ENCODE results near the gene SDK2.

The SDK2 gene

GRCh38 chr17:73592501-73592961, 51.7 kb downstream of the SDK2 start:
- H3K4me3 ChIP-seq (ENCODE audit: low read depth, low read length) = no peak overlapping the region
- no peak for DNase-seq (ENCODE audit: low read depth)

GRCh38 chr17:73592079-73592415, 52.2 kb downstream of the SDK2 start:
- DNase-seq (ENCODE audit: low read depth) = no peak
- no peak overlapping the region for H3K4me3 ChIP-seq (ENCODE audit: low read depth, low read length)

GRCh38 chr17:73591296-73592078, 52.8 kb downstream of the SDK2 start:
- H3K4me3 ChIP-seq (ENCODE audit: low read depth, low read length) = no peak overlapping the region
- DNase-seq (ENCODE audit: low read depth) = no peak

GRCh38 chr17:73589363-73589980, 54.8 kb downstream of the SDK2 start:
- no peak for DNase-seq (ENCODE audit: low read depth)
- no peak overlapping the region for H3K4me3 ChIP-seq (ENCODE audit: low read depth, low read length)

GRCh38 chr17:73588891-73589290, 55.4 kb downstream of the SDK2 start:
- no peak overlapping the region for H3K4me3 ChIP-seq (ENCODE audit: low read depth, low read length)
- DNase-seq (ENCODE audit: low read depth) = no peak

- no peak for DNase-seq (ENCODE audit: low read depth)
- no peak overlapping the region for H3K4me3 ChIP-seq (ENCODE audit: low read depth, low read length)
Observed at GRCh38 chr17:73588301-73588846, 55.9 kb downstream of the SDK2 start.

- no peak for DNase-seq (ENCODE audit: low read depth)
Observed at GRCh38 chr17:73586921-73587602, 57.2 kb downstream of the SDK2 start.

GRCh38 chr17:73586275-73586832, 57.9 kb downstream of the SDK2 start:
- no peak for DNase-seq (ENCODE audit: low read depth)

More at GRCh38 chr17:73586921-73587602, 57.2 kb downstream of the SDK2 start:
- no peak overlapping the region for H3K4me3 ChIP-seq (ENCODE audit: low read depth, low read length)

GRCh38 chr17:73585583-73585982, 58.7 kb downstream of the SDK2 start:
- DNase-seq (ENCODE audit: low read depth) = no peak
- H3K4me3 ChIP-seq (ENCODE audit: low read depth, low read length) = no peak overlapping the region

More at GRCh38 chr17:73586275-73586832, 57.9 kb downstream of the SDK2 start:
- H3K4me3 ChIP-seq (ENCODE audit: low read depth, low read length) = no peak overlapping the region

- DNase-seq (ENCODE audit: low read depth) = no peak
- no peak overlapping the region for H3K4me3 ChIP-seq (ENCODE audit: low read depth, low read length)
Observed at GRCh38 chr17:73584987-73585386, 59.3 kb downstream of the SDK2 start.

- H3K4me3 ChIP-seq (ENCODE audit: low read depth, low read length) = no peak overlapping the region
- DNase-seq (ENCODE audit: low read depth) = no peak
Observed at GRCh38 chr17:73584049-73584448, 60.2 kb downstream of the SDK2 start.

- no peak overlapping the region for H3K4me3 ChIP-seq (ENCODE audit: low read depth, low read length)
- no peak for DNase-seq (ENCODE audit: low read depth)
Observed at GRCh38 chr17:73582821-73583220, 61.4 kb downstream of the SDK2 start.

- no peak overlapping the region for H3K4me3 ChIP-seq (ENCODE audit: low read depth, low read length)
- no peak for DNase-seq (ENCODE audit: low read depth)
Observed at GRCh38 chr17:73582359-73582758, 61.9 kb downstream of the SDK2 start.

- no peak overlapping the region for H3K4me3 ChIP-seq (ENCODE audit: low read depth, low read length)
- DNase-seq (ENCODE audit: low read depth) = no peak
Observed at GRCh38 chr17:73581379-73581778, 62.9 kb downstream of the SDK2 start.

GRCh38 chr17:73580073-73580710, 64.1 kb downstream of the SDK2 start:
- DNase-seq (ENCODE audit: low read depth) = no peak
- H3K4me3 ChIP-seq (ENCODE audit: low read depth, low read length) = no peak overlapping the region

GRCh38 chr17:73576556-73577098, 67.6 kb downstream of the SDK2 start:
- DNase-seq (ENCODE audit: low read depth) = no peak
- H3K4me3 ChIP-seq (ENCODE audit: low read depth, low read length) = no peak overlapping the region

GRCh38 chr17:73575470-73576221, 68.6 kb downstream of the SDK2 start:
- DNase-seq (ENCODE audit: low read depth) = no peak
- no peak overlapping the region for H3K4me3 ChIP-seq (ENCODE audit: low read depth, low read length)

- DNase-seq (ENCODE audit: low read depth) = no peak
- no peak overlapping the region for H3K4me3 ChIP-seq (ENCODE audit: low read depth, low read length)
Observed at GRCh38 chr17:73571511-73572130, 72.6 kb downstream of the SDK2 start.
